Measurements from ENCODE around the gene MAP2K5.

Gene MAP2K5

DNA sequence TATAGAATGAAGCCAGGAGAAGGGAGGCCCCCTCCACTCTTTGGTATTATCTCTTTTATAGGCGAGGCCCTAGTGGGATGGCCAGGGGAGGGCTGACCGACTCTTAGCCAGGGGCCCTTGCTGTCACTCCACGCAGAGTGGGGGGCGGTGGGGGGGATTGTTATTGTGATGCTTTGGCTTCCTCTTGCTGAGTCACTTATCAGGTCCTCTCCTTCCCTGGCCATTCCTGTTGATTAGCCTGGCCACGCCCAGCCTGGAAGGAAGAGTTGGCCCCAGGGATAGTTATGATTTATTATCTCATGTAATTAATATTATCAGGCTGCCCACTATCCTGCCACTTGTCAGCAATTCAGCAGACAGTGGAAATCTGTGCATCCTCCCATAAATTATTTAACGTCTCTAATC lies 257.3 kb downstream of the MAP2K5 start (continued):
- TF ChIP-seq ZNF843 (tag by site-specific recombination; IDR thresholded peaks at IDR 0.05) (no peak), ZNF692 (tag by site-specific recombination; IDR thresholded peaks at IDR 0.05) (0 out of 2 replicates have a peak, but pooled peaks have one; percentile 4), EGR2 (tag by site-specific recombination; IDR thresholded peaks at IDR 0.05; ENCODE audit: low read depth) (0 out of 2 replicates have a peak, but pooled peaks have one; percentile 9)
- TF ChIP-seq, protein P1, sequence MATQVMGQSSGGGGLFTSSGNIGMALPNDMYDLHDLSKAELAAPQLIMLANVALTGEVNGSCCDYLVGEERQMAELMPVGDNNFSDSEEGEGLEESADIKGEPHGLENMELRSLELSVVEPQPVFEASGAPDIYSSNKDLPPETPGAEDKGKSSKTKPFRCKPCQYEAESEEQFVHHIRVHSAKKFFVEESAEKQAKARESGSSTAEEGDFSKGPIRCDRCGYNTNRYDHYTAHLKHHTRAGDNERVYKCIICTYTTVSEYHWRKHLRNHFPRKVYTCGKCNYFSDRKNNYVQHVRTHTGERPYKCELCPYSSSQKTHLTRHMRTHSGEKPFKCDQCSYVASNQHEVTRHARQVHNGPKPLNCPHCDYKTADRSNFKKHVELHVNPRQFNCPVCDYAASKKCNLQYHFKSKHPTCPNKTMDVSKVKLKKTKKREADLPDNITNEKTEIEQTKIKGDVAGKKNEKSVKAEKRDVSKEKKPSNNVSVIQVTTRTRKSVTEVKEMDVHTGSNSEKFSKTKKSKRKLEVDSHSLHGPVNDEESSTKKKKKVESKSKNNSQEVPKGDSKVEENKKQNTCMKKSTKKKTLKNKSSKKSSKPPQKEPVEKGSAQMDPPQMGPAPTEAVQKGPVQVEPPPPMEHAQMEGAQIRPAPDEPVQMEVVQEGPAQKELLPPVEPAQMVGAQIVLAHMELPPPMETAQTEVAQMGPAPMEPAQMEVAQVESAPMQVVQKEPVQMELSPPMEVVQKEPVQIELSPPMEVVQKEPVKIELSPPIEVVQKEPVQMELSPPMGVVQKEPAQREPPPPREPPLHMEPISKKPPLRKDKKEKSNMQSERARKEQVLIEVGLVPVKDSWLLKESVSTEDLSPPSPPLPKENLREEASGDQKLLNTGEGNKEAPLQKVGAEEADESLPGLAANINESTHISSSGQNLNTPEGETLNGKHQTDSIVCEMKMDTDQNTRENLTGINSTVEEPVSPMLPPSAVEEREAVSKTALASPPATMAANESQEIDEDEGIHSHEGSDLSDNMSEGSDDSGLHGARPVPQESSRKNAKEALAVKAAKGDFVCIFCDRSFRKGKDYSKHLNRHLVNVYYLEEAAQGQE (tag by site-specific recombination; IDR thresholded peaks at IDR 0.05) = no peak

DNA sequence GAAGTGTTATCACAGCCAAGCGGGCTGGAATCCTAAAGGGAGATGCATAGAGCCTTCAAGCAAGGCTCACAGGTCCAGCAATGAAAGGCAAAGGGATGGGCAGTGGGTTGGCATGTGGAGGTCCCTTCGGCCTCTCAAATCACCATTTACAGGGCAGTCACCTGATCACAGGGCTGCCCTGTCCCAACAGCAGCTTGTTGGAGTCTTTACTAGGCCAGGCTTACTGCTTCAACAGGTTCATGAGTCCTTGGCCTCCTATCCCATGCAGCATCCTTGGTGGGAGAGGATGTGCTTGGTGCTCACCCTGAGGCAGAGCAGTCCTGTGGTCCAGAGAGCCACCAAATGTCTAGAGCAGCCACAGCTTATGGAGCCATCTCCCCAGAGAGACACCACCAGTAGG lies 258.6 kb downstream of the MAP2K5 start:
- no peaks in the 10 kb centered on the region for H3K9me3 ChIP-seq (ENCODE audit: control insufficient read depth, insufficient read depth, low read depth, low read length)
- no peak for TF ChIP-seq ZNF398 (tag by site-specific recombination; IDR thresholded peaks at IDR 0.05)
- no peak for TF ChIP-seq KLF1 (tag by site-specific recombination; IDR thresholded peaks at IDR 0.05)
- TF ChIP-seq SCRT2 (tag by site-specific recombination; IDR thresholded peaks at IDR 0.05) = peak; percentile 85
- H3K36me3 ChIP-seq (ENCODE audit: control insufficient read depth in 2 of 2, insufficient read depth in 1 of 2, low read length in 2 of 2) = no peaks in the 10 kb centered on the region
- H3K27ac ChIP-seq (ENCODE audit: extremely low read depth, low read depth, low read length) = no peak overlapping the region
- ChIA-PET POLR2A (no interaction called here), CTCF (no interaction called here)
- no peak overlapping the region for H3K4me3 ChIP-seq (ENCODE audit: low read depth, low read length)
- no peaks in the 10 kb centered on the region for H3K4me1 ChIP-seq (ENCODE audit: control insufficient read depth, insufficient read depth, low read length)

DNA sequence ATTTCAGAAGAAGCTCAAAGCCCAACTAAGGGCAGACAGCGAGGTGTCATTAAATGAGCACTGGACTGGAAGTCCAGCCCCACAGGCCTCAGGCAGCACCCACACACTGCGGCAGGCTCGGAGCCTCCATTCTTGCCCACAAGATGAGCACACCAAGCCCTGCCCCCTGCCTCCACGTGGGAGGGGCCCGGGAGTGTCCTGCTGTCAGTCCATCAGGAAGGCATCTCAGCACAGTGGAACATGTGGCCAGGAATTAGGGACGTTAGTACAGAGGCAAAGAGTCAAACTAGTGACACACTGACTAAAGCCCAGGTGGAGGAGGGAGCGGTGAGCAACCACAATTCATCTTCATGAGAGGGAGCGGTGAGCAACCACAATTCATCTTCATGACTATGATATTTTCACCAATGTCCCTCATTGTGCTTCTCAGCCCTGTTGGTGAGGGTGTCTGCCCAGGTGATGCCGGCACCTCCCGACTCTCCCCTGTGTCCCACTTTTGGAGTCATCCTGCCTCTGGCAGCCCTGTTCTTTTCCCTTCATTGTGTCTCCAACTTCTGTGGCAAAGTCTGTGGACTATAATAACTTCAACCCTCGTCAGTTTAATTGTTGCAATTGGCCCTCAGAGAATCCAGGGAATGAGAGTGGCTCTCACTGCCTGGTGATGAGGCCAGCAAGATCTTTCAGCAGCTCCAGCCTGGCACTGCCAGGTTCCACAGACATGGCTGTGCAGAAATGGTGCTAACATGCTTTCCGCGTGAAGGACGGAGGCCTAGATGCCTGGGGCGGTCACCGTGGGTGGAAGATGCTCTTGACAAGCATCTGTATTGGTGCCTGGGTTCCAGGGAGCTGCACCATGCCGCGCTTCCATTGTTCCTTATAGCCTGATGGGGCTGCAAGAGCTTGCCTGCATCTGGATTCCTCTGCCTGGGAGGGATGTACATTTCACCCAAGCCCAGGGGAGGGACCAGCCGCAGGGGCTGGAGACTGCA lies 259.7 kb downstream of the MAP2K5 start:
- POLR2A ChIA-PET = no interaction called here
- no peaks in the 10 kb centered on the region for H3K36me3 ChIP-seq (ENCODE audit: control insufficient read depth in 2 of 2, insufficient read depth in 1 of 2, low read length in 2 of 2)
- H3K27ac ChIP-seq (ENCODE audit: extremely low read depth, low read depth, low read length) = no peak overlapping the region
- TF ChIP-seq, protein P1 (tag by site-specific recombination; IDR thresholded peaks at IDR 0.05) = no peak
- TF ChIP-seq MZF1 (tag by site-specific recombination; IDR thresholded peaks at IDR 0.05; ENCODE audit: borderline replicate concordance) = no peak
- no peak for TF ChIP-seq ZFP3 (tag by site-specific recombination; IDR thresholded peaks at IDR 0.05; ENCODE audit: low read depth)
- peak; percentile 25; the same call in 1 of the 2 replicates for TF ChIP-seq EGR2 (tag by site-specific recombination; IDR thresholded peaks at IDR 0.05; ENCODE audit: low read depth)
- peak; percentile 27; the same call in 1 of the 2 replicates for TF ChIP-seq ZFHX2 (tag by site-specific recombination; conservative IDR thresholded peaks at IDR 0.05)
- TF ChIP-seq ZNF555 (tag by site-specific recombination; conservative IDR thresholded peaks at IDR 0.05) = no peak
- no peak for TF ChIP-seq ZNF558 (tag by site-specific recombination; IDR thresholded peaks at IDR 0.05)
- TF ChIP-seq GLI4 (tag by site-specific recombination; IDR thresholded peaks at IDR 0.05) = no peak
- no peaks in the 10 kb centered on the region for H3K9me3 ChIP-seq (ENCODE audit: control insufficient read depth, insufficient read depth, low read depth, low read length)
- no peak overlapping the region for H3K4me3 ChIP-seq (ENCODE audit: low read depth, low read length)
- H3K4me1 ChIP-seq (ENCODE audit: control insufficient read depth, insufficient read depth, low read length) = no peaks in the 10 kb centered on the region
- CTCF ChIA-PET = interaction anchor here (0.6 kb wide), 1 partner anchor 19 kb away, joined by 4 read pairs; no protein-coding TSS in a partner anchor
